Measurements from ENCODE around the gene ABCB1. TPM values are rescaled to one million over a fixed set of nuclear protein-coding genes. Genes with fewer than 3 reads are reported as not detected.

ABCB1 gene
- total and polyA plus RNA-seq, 12 donors: 64.5 to 1,762 (median 363) TPM

DNA sequence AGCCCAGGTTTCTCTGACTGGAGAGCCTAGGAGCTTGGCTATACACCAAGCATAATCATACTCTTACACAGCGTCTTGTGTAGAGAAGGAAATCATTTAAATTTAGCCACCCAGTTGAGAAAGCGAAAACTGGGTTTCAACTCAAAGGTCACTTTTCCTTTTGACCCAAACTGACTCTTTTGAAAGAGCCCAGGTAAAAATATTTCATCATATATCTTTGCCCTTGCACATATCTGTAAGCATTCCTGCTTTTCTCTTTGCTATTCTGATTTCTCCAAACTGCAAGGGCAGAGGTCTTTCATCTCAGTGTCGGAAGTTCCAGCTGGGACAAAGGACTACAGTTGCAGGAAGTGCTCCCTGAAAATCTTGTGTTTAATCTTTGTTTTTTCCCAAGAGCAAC is 103.2 kb downstream of the ABCB1 start:
- no peak overlapping the region for H3K4me3 ChIP-seq
- 51 to 79% (median 59%) methylated on average over 3 of the region's 3 CpGs for WGBS, 4 donors
- H3K27me3 ChIP-seq: no peaks in the 10 kb centered on the region
- H3K4me1 ChIP-seq (replicated peaks in 1 of 2): peaks cover 0 to 5% of the 10 kb centered on the region in 2 donors
- no peaks in the 10 kb centered on the region for H3K36me3 ChIP-seq (replicated peaks in 1 of 2)
- intact Hi-C loops (cut with DNase I): no loop called here
- TF ChIP-seq, protein P1, sequence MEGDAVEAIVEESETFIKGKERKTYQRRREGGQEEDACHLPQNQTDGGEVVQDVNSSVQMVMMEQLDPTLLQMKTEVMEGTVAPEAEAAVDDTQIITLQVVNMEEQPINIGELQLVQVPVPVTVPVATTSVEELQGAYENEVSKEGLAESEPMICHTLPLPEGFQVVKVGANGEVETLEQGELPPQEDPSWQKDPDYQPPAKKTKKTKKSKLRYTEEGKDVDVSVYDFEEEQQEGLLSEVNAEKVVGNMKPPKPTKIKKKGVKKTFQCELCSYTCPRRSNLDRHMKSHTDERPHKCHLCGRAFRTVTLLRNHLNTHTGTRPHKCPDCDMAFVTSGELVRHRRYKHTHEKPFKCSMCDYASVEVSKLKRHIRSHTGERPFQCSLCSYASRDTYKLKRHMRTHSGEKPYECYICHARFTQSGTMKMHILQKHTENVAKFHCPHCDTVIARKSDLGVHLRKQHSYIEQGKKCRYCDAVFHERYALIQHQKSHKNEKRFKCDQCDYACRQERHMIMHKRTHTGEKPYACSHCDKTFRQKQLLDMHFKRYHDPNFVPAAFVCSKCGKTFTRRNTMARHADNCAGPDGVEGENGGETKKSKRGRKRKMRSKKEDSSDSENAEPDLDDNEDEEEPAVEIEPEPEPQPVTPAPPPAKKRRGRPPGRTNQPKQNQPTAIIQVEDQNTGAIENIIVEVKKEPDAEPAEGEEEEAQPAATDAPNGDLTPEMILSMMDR (IDR thresholded peaks at IDR 0.05): no peak
- TF ChIP-seq POLR2A (IDR thresholded peaks at IDR 0.05): no peak
- no peaks in the 10 kb centered on the region for H3K9me3 ChIP-seq (replicated peaks in 1 of 3)
- no peak overlapping the region for H3K27ac ChIP-seq
- no peak for DNase-seq

DNA sequence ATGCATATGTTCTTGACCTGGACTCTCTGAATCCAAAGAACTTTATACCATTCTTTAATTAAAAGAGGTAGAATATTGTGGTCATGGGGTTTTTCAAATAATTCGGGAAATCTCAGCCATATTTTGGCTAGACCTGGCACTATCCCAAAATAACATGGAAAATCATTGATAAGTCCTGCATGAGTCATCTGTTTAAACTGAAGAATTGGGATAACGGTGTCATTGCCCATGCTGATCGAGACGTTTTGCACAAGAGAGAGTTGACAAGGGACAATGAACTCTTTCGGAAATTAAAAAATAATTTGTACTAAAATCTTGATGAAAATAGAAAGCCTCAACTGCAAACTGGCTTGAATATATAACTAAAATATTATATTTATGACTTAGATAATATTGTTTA is 105.3 kb downstream of the ABCB1 start:
- 50 to 62% (median 55%) methylated on average over 5 of the region's 5 CpGs for WGBS, 4 donors

DNA sequence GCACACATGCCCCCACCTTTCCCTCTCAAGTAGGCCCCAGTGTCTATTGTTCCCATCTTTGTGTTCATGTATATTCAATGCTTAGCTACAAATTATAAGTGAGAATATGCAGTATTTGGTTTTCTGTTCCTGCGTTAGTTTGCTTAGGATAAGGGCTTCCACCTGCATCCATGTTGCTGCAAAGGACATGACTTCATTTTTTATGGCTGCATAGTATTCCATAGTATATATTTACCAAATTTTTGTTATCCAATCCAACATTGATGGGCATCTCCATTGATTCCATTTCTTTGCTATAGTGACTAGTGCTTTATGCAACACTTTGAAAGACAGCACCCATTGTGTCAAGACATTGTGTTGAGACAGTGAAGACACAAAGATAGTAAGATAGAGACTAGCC is 106.2 kb downstream of the ABCB1 start:
- 97 to 100% (median 98%) methylated on average over 1 of the region's 1 CpG for WGBS, 4 donors
- H3K27ac ChIP-seq: no peak overlapping the region
- TF ChIP-seq POLR2A (IDR thresholded peaks at IDR 0.05): no peak
- TF ChIP-seq, protein P1 (IDR thresholded peaks at IDR 0.05): no peak
- H3K4me3 ChIP-seq: no peak overlapping the region
- no peaks in the 10 kb centered on the region for H3K9me3 ChIP-seq (replicated peaks in 1 of 3)
- peaks cover 0 to under 1% of the 10 kb centered on the region in 2 donors for H3K4me1 ChIP-seq (replicated peaks in 1 of 2)
- H3K36me3 ChIP-seq (replicated peaks in 1 of 2): no peaks in the 10 kb centered on the region
- intact Hi-C loops (cut with DNase I): no loop called here
- DNase-seq: no peak
- H3K27me3 ChIP-seq: no peaks in the 10 kb centered on the region

More for the DNA sequence above, 105.3 kb downstream of the ABCB1 start:
- H3K27ac ChIP-seq: no peak overlapping the region
- no peaks in the 10 kb centered on the region for H3K27me3 ChIP-seq
- DNase-seq: no peak
- peaks cover 0 to 5% of the 10 kb centered on the region in 2 donors for H3K4me1 ChIP-seq (replicated peaks in 1 of 2)
- intact Hi-C loops (cut with DNase I): no loop called here
- TF ChIP-seq, protein P1 (IDR thresholded peaks at IDR 0.05): no peak
- TF ChIP-seq POLR2A (IDR thresholded peaks at IDR 0.05): no peak
- H3K36me3 ChIP-seq (replicated peaks in 1 of 2): no peaks in the 10 kb centered on the region
- H3K4me3 ChIP-seq: no peak overlapping the region
- H3K9me3 ChIP-seq (replicated peaks in 1 of 3): no peaks in the 10 kb centered on the region

DNA sequence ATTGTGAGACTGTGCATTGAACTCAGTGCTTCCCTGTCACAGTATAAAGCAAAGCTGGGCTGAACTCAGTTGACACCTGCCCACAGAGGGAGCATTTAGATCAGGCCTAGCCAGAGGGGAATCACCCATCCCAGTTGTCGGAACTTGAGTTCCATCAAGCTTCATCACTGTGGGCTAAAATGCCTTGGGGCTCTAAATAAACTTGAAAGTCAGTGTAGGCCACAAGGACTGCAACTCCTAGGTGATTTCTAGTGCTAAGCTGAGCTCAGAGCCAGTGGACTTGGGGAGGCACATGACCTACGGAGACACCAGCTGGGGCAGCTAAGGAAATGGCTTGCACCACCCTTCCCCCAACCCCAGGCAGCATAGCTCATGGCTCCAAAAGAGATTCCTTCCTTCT is 117.6 kb downstream of the ABCB1 start:
- intact Hi-C loops (cut with DNase I): no loop called here
- Histone ChIP-seq H3K9me3 (replicated peaks in 1 of 3) (no peaks in the 10 kb centered on the region), H3K36me3 (replicated peaks in 1 of 2) (no peaks in the 10 kb centered on the region), H3K27ac (no peak overlapping the region), H3K4me1 (replicated peaks in 1 of 2) (no peaks in the 10 kb centered on the region), H3K27me3 (no peaks in the 10 kb centered on the region), H3K4me3 (no peak overlapping the region)
- DNase-seq: no peak
- 81 to 94% (median 89%) methylated on average over 2 of the region's 2 CpGs for WGBS, 4 donors
- TF ChIP-seq, protein P1 (IDR thresholded peaks at IDR 0.05): no peak
- TF ChIP-seq POLR2A (IDR thresholded peaks at IDR 0.05): no peak

Data from adrenal gland (tissue), 12 donors.